Heart right ventricle (tissue), 16 donors: Measurements from ENCODE around the gene ZNF496. TPM values are rescaled to one million over a fixed set of nuclear protein-coding genes. Genes with fewer than 3 reads are reported as not detected.
"Not testable (repeated sequence)": the region's sequence is repeated elsewhere in the genome, so short reads cannot be mapped to it uniquely, and the experiment has no call there.

Source experiments
- ATAC-seq, 8 donors: fragments of 200-7000 bp; cut with Tn5 transposase; one replicate each; pipeline ENCODE4 v1.9.1; 2020; ENCODE audit warnings: mild to moderate bottlenecking in 8 of 8, moderate library complexity in 8 of 8, moderate number of reproducible peaks in 1 of 8
- DNase-seq, 2 donors: peaks; one replicate each; pipeline ENCODE4 v3.0.0-alpha.2; 2020
- H3K27ac ChIP-seq, 10 donors: fragments of 200-600 bp; sonication (generic) in 2 of 10; one replicate each; pipeline versions ENCODE4 v1.5.0 to v1.8.0; 2020 to 2022; ENCODE audit warnings: mild to moderate bottlenecking in 3 of 10
- H3K27me3 ChIP-seq, 7 donors: fragments of 200-600 bp; one replicate each; pipeline ENCODE4 v1.8.0; 2021 to 2022; ENCODE audit warnings: mild to moderate bottlenecking in 2 of 7
- H3K36me3 ChIP-seq, 9 donors: fragments of 200-600 bp; sonication (generic) in 1 of 9; one replicate each; pipeline versions ENCODE4 v1.5.0 to v1.8.0; 2020 to 2022; ENCODE audit warnings: mild to moderate bottlenecking in 2 of 9
- H3K4me1 ChIP-seq, 9 donors: fragments of 200-600 bp; sonication (generic) in 1 of 9; one replicate each; pipeline versions ENCODE4 v1.5.0 to v1.8.0; 2020 to 2022; ENCODE audit warnings: mild to moderate bottlenecking in 4 of 9
- H3K4me3 ChIP-seq, 10 donors: fragments of 200-600 bp; sonication (generic) in 2 of 10; one replicate each; pipeline versions ENCODE4 v1.5.0 to v1.8.0; 2020 to 2022; ENCODE audit warnings: mild to moderate bottlenecking in 7 of 10, moderate library complexity in 2 of 10
- H3K9me3 ChIP-seq, 11 donors: fragments of 200-600 bp in 10 of 11; sonication (generic) in 2 of 11; one replicate each; pipeline versions ENCODE4 v1.5.0 to v1.8.0; 2013 to 2022; ENCODE audit warnings: mild to moderate bottlenecking in 2 of 11, control low read depth in 1 of 11, moderate library complexity in 1 of 11
- WGBS, 2 donors: extraction: QIAGEN DNeasy Blood & Tissue Kit; methylation state at CpG; one replicate each; pipeline ENCODE4 v1.1.7; 2013; ENCODE audit warnings: inconsistent platforms in 1 of 2; 5-methylcytosine and 5-hydroxymethylcytosine counted together
- intact Hi-C, 10 donors: fragments of 100-400 bp; cut with DNase I; formaldehyde crosslinking; loops; one replicate each; pipeline versions ENCODE4 v1.11.1 to v1.14.2; 2022
- polyA plus RNA-seq, 2 donors: library from polyadenylated mRNA; stranded (reverse); fragments of 200-250 nt; gene quantifications; one replicate each; pipeline ENCODE4 v1.2.3, GENCODE V29; 2013
- total RNA-seq, 10 donors: library from RNA; stranded (reverse); fragmentation: NEBNext Ultra II Directional in 3 of 10; extraction: Animal tissue kit (Norgen Biotek cat#: 25700) in 3 of 10; gene quantifications; one replicate each; pipeline versions ENCODE4 v1.2.1 to v1.2.4, GENCODE V29; 2021 to 2023
- TF ChIP-seq, protein P1 (sequence below), 9 donors: fragments of 200-600 bp; sonication (generic) in 2 of 9; IDR thresholded peaks; one replicate each; pipeline versions ENCODE4 v1.5.0 to v1.8.0; 2021 to 2022; ENCODE audit warnings: antibody characterized with exemption in 9 of 9, mild to moderate bottlenecking in 5 of 9, moderate library complexity in 1 of 9
- donor health status: Arrhythmogenic right ventricular cardiomyopathy.
- donor health status: ischemic (EF 13 %, LVEDD 7.1; RV severe dilation, severe dysfunction).
- donor health status: healthy with polysubstance abuse.
- donor health status: DM: no; HTN: yes; CAD: no.
- donor health status: DM: no; HTN: no; CAD: no.
- donor health status: ischemic (EF 25% LVEDD 6.9; RV normal size, moderate dysfunction).
- donor health status: ischemic (EF 25% LVEDD 5.7; RV mildly dilated, moderate dysfunction).
- donor health status: healthy.
- donor health status: DM: yes; HTN: yes; CAD: no.
- donor health status: Ischemic cardiomyopathy.
- donor health status: ischemic (EF 35%, LVEDD 5.7; RV mildly dilated, moderate dysfunction).
- donor health status: nonischemic (EF 11% LVEDD 7.7; RV severe dilation, severe dysfunction).
- donor health status: DM: yes; HTN: yes; CAD: no.
- donor health status: PGD.
- donor health status: ischemic (EF 29% LVEDD 5.4; RV normal size, mild dysfunction).
- donor health status: nonischemic (EF 23%, LVEDD 6.1; RV moderate dilation, normal function).

Gene ZNF496
- total and polyA plus RNA-seq, 12 donors, result 6.2 to 18.4 (median 13.8) TPM

DNA sequence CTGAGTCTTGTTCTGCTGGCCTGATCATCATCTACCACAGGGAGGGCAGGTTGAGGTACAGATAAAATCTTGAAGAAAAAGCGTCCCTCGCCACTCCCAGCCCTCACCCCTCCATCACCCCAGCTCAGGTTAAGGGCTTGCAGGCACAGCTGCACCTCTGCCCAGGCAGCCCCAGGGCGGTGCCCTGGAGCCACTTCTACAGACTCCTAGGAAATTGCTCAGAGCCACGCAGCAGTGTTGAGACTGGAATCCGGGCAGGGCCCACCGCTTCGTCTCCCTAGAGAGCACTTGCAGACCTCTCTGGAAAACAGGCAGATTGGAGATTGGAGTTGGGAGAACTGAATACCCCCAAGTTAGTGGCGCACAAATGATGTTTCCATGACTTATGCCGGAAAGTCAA is 40.5 kb downstream of the ZNF496 start:
- ATAC-seq, result no peak
- H3K27me3 ChIP-seq, result peaks cover 0 to 25% (median 0%) of the 10 kb centered on the region in 7 donors
- TF ChIP-seq, protein P1, sequence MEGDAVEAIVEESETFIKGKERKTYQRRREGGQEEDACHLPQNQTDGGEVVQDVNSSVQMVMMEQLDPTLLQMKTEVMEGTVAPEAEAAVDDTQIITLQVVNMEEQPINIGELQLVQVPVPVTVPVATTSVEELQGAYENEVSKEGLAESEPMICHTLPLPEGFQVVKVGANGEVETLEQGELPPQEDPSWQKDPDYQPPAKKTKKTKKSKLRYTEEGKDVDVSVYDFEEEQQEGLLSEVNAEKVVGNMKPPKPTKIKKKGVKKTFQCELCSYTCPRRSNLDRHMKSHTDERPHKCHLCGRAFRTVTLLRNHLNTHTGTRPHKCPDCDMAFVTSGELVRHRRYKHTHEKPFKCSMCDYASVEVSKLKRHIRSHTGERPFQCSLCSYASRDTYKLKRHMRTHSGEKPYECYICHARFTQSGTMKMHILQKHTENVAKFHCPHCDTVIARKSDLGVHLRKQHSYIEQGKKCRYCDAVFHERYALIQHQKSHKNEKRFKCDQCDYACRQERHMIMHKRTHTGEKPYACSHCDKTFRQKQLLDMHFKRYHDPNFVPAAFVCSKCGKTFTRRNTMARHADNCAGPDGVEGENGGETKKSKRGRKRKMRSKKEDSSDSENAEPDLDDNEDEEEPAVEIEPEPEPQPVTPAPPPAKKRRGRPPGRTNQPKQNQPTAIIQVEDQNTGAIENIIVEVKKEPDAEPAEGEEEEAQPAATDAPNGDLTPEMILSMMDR (IDR thresholded peaks at IDR 0.05), result no peak
- intact Hi-C loops, result no loop called here
- no peak for DNase-seq
- peaks cover 0 to 4% (median 0%) of the 10 kb centered on the region in 9 donors for H3K4me1 ChIP-seq
- H3K36me3 ChIP-seq, result no peaks in the 10 kb centered on the region
- WGBS, 2 donors, result 91 to 92% methylated on average over 9 of the region's 9 CpGs
- H3K4me3 ChIP-seq, result no peak overlapping the region
- peaks cover 0 to 11% (median 0%) of the 10 kb centered on the region in 11 donors for H3K9me3 ChIP-seq
- H3K27ac ChIP-seq, result no peak overlapping the region

DNA sequence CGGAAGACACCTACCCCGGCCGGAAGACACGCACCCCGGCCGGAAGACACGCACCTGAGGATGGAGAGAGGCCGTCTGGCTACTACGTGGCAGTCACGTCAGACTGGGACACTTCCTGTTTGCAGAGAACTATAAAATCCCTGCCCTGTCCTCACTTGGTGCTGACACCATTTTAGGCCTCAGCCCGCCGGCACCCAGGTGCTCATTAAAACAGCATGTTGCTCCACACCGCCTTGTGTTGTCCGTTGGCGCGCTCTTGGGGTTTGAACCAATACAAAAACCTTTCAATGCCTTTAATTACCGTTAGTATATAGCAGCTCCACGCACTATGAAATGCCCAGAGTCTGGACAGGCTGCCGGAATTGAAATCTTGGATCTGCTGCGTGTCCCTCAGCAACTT is 41.1 kb downstream of the ZNF496 start:
- TF ChIP-seq, protein P1 (IDR thresholded peaks at IDR 0.05), result no peak
- H3K4me3 ChIP-seq, result no peak overlapping the region
- intact Hi-C loops, result no loop called here
- H3K9me3 ChIP-seq, result peaks cover 0 to 15% (median 0%) of the 10 kb centered on the region in 11 donors
- H3K27me3 ChIP-seq, result peaks cover 0 to 25% (median 0%) of the 10 kb centered on the region in 7 donors
- H3K27ac ChIP-seq, result no peak overlapping the region
- ATAC-seq (no peak), DNase-seq (no peak)
- H3K4me1 ChIP-seq, result peaks cover 0 to 3% (median 0%) of the 10 kb centered on the region in 9 donors
- WGBS, 2 donors, result 90 to 97% methylated on average over 20 of the region's 20 CpGs
- H3K36me3 ChIP-seq, result no peaks in the 10 kb centered on the region

DNA sequence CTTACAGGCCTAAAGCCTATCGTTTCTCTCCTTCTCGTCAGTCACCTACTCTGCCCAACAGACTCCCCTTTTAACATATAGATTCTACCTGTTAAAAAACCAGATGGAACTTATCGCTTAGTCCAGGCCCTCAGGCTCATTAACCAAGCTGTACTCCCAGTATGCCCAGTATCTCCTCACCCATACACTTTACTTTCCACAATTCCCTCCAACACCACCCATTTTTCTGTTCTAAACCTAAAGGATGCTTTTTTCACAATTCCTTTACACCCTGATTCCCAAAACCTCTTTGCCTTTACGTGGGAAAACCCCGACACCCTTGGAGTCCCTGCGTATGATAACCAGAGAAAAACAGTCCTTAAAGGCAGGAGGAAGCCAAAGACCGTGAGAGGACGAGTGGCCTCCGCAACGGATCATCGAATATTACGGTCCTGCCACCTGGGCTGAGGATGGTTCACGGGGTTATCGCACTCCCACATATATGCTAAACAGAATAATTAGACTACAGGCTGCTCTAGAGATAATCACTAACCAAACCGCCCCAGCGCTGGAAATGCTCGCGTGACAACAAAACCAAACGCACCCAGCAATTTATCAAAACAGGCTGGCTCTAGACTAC is 42.3 kb downstream of the ZNF496 start:
- peaks cover 0 to 25% (median 0%) of the 10 kb centered on the region in 7 donors for H3K27me3 ChIP-seq
- WGBS, 2 donors, result 91 to 92% methylated on average over 19 of the region's 19 CpGs
- intact Hi-C loops, result not testable (repeated sequence)

DNA sequence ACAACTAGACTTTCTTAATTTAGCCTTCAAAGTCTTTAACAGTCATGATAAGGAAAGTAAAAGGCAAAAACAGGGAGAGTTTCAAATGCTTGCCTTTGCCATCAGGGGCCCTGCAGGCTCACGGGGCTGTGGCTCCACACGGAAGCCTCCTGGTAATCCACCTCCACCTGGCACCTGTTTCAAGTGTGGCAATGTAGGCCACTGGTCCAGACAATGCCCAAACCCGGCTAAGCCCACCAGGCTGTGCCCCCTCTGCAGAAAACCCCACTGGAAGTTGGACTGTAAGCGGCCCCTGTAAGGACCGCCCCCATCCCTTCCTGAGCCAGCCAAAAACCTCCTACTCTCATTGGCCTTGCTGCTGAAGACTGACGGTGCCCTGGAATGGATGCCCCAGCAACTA is 43.3 kb downstream of the ZNF496 start:
- ATAC-seq (no peak), DNase-seq (no peak)
- 95 to 96% methylated on average over 6 of the region's 6 CpGs for WGBS, 2 donors
- TF ChIP-seq, protein P1 (IDR thresholded peaks at IDR 0.05), result no peak
- H3K27me3 ChIP-seq, result peaks cover 0 to 20% (median 0%) of the 10 kb centered on the region in 7 donors
- H3K27ac ChIP-seq, result no peak overlapping the region
- H3K36me3 ChIP-seq, result no peaks in the 10 kb centered on the region
- no peaks in the 10 kb centered on the region for H3K4me1 ChIP-seq
- no peak overlapping the region for H3K4me3 ChIP-seq
- intact Hi-C loops, result no loop called here
- peaks cover 0 to 15% (median 0%) of the 10 kb centered on the region in 11 donors for H3K9me3 ChIP-seq

More for the DNA sequence above, 42.3 kb downstream of the ZNF496 start:
- DNase-seq, H3K4me1 ChIP-seq, H3K4me3 ChIP-seq, ATAC-seq, H3K27ac ChIP-seq, H3K36me3 ChIP-seq: not testable (repeated sequence)
- H3K9me3 ChIP-seq, result peaks cover 0 to 15% (median 0%) of the 10 kb centered on the region in 11 donors

DNA sequence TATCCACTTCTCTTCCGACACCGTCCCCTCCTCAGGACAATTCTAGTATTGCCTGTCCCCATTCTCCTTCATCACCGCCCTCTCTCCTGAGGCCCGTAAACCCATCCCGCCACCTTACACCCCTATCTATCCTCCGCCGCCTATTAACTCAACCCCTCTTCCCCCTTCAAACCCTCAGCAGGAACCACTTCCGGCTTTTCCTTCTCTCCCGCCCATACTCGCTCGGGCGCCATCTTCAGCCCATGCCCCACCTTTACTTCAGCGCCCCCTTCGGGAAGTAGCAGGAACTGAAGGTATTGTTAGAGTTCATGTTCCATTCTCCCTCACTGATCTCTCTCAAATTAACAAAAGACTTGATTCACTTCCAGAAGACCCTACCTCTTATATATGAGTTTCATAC is 44.2 kb downstream of the ZNF496 start:
- intact Hi-C loops, result no loop called here
- ATAC-seq (no peak), DNase-seq (no peak)
- TF ChIP-seq, protein P1 (IDR thresholded peaks at IDR 0.05), result no peak
- H3K36me3 ChIP-seq, result no peaks in the 10 kb centered on the region
- H3K4me1 ChIP-seq, result no peaks in the 10 kb centered on the region
- H3K27ac ChIP-seq, result no peak overlapping the region
- H3K4me3 ChIP-seq, result no peak overlapping the region
- 92 to 93% methylated on average over 14 of the region's 14 CpGs for WGBS, 2 donors
- peaks cover 0 to 18% (median 0%) of the 10 kb centered on the region in 7 donors for H3K27me3 ChIP-seq
- H3K9me3 ChIP-seq, result peaks cover 0 to 15% (median 0%) of the 10 kb centered on the region in 11 donors
